ENCODE measurements around the gene KIAA0825.

DNA sequence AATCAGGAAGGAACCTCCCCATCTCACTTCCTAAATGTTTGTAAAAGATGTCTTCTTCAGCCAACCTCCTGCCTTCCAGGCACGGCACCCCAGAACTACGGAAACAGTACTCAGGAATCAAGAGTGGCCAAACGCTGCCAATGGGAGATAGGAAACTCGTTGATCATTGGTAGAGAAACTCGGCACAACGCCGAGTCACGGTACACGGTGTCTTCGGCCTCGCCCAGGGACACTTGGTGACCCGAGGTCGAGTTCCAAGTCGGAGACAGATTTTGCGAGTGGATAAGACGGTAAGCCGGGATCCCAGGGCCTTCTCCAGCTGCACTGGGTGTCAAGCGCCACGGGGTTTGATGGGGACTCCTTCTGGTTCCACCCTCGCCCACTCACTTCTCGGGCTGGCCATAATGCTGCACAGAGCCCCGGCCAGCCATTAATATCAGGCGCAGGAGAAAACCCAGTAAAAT is 343 bp downstream of the KIAA0825 start:
- TF ChIP-seq, protein P1, sequence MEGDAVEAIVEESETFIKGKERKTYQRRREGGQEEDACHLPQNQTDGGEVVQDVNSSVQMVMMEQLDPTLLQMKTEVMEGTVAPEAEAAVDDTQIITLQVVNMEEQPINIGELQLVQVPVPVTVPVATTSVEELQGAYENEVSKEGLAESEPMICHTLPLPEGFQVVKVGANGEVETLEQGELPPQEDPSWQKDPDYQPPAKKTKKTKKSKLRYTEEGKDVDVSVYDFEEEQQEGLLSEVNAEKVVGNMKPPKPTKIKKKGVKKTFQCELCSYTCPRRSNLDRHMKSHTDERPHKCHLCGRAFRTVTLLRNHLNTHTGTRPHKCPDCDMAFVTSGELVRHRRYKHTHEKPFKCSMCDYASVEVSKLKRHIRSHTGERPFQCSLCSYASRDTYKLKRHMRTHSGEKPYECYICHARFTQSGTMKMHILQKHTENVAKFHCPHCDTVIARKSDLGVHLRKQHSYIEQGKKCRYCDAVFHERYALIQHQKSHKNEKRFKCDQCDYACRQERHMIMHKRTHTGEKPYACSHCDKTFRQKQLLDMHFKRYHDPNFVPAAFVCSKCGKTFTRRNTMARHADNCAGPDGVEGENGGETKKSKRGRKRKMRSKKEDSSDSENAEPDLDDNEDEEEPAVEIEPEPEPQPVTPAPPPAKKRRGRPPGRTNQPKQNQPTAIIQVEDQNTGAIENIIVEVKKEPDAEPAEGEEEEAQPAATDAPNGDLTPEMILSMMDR (IDR thresholded peaks at IDR 0.05), result no peak
- no peak for TF ChIP-seq POLR2A (IDR thresholded peaks at IDR 0.05)
